Natural killer cell (primary cell): ENCODE results near the gene VCAN. TPM values are rescaled to one million over a fixed set of nuclear protein-coding genes. Genes with fewer than 3 reads are reported as not detected.

ENCODE experiments used
- ATAC-seq, 3 donors: fragments of 150-1000 bp in 2 of 3; fragments of 200-7000 bp in 1 of 3; cut with Tn5 transposase; 1 replicate in 1 of 3; 2 replicates in 2 of 3; pipeline ENCODE4 v1.10.0; 2021; ENCODE audit warnings: mild to moderate bottlenecking in 2 of 3, moderate library complexity in 2 of 3
- DNase-seq, 2 donors: peaks; one replicate each; pipeline versions ENCODE4 v3.0.0 to v3.0.0-alpha.2; 2013 to 2021; ENCODE audit warnings: mixed read lengths in 1 of 2
- H3K27ac ChIP-seq: one replicate; pipeline ENCODE4 v1.5.1; 2013; ENCODE audit warnings: mild to moderate bottlenecking, low read length
- H3K27me3 ChIP-seq: one replicate; pipeline ENCODE4 v1.6.1; 2013; ENCODE audit warnings: low read length; ENCODE audit not compliant: control insufficient read depth, insufficient read depth
- H3K36me3 ChIP-seq: one replicate; pipeline ENCODE4 v1.6.1; 2013; ENCODE audit warnings: low read length; ENCODE audit not compliant: control insufficient read depth, insufficient read depth
- H3K4me1 ChIP-seq: one replicate; pipeline ENCODE4 v1.6.1; 2013; ENCODE audit warnings: low read length; ENCODE audit not compliant: control insufficient read depth, insufficient read depth
- H3K4me3 ChIP-seq: one replicate; pipeline ENCODE4 v1.5.1; 2013; ENCODE audit warnings: low read length
- H3K9me3 ChIP-seq: one replicate; pipeline ENCODE4 v1.6.1; 2013; ENCODE audit warnings: low read length; ENCODE audit not compliant: control insufficient read depth, insufficient read depth
- H3K27ac Mint-ChIP-seq, 2 donors: one replicate each; pipeline ENCODE4 v1.8.0; 2022; ENCODE audit warnings: mild to moderate bottlenecking in 2 of 2, mixed read lengths in 2 of 2, moderate library complexity in 1 of 2
- H3K27me3 Mint-ChIP-seq, 2 donors: one replicate each; pipeline ENCODE4 v1.8.0; 2022; ENCODE audit warnings: low read depth in 2 of 2, mixed read lengths in 2 of 2
- H3K36me3 Mint-ChIP-seq: one replicate; pipeline ENCODE4 v1.8.0; 2022; ENCODE audit warnings: mixed read lengths
- H3K4me1 Mint-ChIP-seq, 2 donors: one replicate each; pipeline ENCODE4 v1.8.0; 2022; ENCODE audit warnings: mixed read lengths in 2 of 2
- H3K4me3 Mint-ChIP-seq: one replicate; pipeline ENCODE4 v1.8.0; 2022; ENCODE audit warnings: mild to moderate bottlenecking, moderate library complexity, mixed read lengths
- H3K9me3 Mint-ChIP-seq, 2 donors: one replicate each; pipeline ENCODE4 v1.8.0; 2022; ENCODE audit warnings: mixed read lengths in 2 of 2
- WGBS: methylation state at CpG from one replicate; pipeline ENCODE4 v1.1.7; 2013; ENCODE audit warnings: missing lambda C conversion rate; ENCODE audit not compliant: insufficient coverage; 5-methylcytosine and 5-hydroxymethylcytosine counted together
- intact Hi-C: fragments of 100-400 bp; cut with micrococcal nuclease; formaldehyde crosslinking; loops from one replicate; pipeline ENCODE4 v1.14.2; 2022
- total RNA-seq, 4 donors: library from RNA; stranded (reverse); fragments of 120-200 nt in 1 of 4; gene quantifications; one replicate each; pipeline versions ENCODE4 v1.2.3 to v1.2.4, GENCODE V29; 2013 to 2022
- TF ChIP-seq, protein P1 (sequence below): fragments of 200-600 bp; IDR thresholded peaks from one replicate; pipeline ENCODE4 v1.8.0; 2022; ENCODE audit warnings: antibody characterized with exemption

VCAN gene
- total RNA-seq, 3 donors from 2014 or later (not counting 1 experiment from before 2014, with no cell fraction given) = 2.3 to 60.1 (median 28.4) TPM

DNA sequence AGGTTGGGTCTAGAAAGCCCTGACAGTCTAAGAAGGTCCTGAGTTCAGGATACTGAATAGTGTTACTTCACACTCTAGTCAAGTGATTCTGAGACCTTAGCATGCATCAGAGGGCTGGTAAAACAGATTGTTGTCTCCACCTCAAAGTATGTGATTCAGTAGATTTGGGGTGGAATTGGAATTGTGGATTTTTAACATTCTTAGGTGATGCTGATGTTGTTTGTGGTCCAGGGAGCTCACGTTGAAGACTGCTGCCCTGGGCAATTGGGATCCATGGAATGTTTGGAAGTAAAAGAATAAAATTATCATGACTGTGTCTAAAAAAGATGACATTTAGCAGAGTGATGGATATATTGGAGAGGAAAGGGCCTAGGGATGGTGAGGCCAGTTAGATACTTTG lies 75.6 kb downstream of the VCAN start:
- intact Hi-C loops = no loop called here
- H3K36me3 Mint-ChIP-seq = no peaks in the 10 kb centered on the region
- no peaks in the 10 kb centered on the region for H3K4me1 Mint-ChIP-seq
- no peak overlapping the region for H3K27ac ChIP-seq
- H3K27ac Mint-ChIP-seq = no peak overlapping the region
- H3K4me3 ChIP-seq = no peak overlapping the region
- H3K4me3 Mint-ChIP-seq = no peak overlapping the region
- no peaks in the 10 kb centered on the region for H3K4me1 ChIP-seq
- WGBS = 87% methylated on average over 1 of the region's 1 CpG
- H3K9me3 ChIP-seq = no peaks in the 10 kb centered on the region
- ATAC-seq (no peak), DNase-seq (no peak)
- no peaks in the 10 kb centered on the region for H3K27me3 ChIP-seq
- H3K27me3 Mint-ChIP-seq = no peaks in the 10 kb centered on the region
- no peaks in the 10 kb centered on the region for H3K9me3 Mint-ChIP-seq
- no peaks in the 10 kb centered on the region for H3K36me3 ChIP-seq
- TF ChIP-seq, protein P1, sequence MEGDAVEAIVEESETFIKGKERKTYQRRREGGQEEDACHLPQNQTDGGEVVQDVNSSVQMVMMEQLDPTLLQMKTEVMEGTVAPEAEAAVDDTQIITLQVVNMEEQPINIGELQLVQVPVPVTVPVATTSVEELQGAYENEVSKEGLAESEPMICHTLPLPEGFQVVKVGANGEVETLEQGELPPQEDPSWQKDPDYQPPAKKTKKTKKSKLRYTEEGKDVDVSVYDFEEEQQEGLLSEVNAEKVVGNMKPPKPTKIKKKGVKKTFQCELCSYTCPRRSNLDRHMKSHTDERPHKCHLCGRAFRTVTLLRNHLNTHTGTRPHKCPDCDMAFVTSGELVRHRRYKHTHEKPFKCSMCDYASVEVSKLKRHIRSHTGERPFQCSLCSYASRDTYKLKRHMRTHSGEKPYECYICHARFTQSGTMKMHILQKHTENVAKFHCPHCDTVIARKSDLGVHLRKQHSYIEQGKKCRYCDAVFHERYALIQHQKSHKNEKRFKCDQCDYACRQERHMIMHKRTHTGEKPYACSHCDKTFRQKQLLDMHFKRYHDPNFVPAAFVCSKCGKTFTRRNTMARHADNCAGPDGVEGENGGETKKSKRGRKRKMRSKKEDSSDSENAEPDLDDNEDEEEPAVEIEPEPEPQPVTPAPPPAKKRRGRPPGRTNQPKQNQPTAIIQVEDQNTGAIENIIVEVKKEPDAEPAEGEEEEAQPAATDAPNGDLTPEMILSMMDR = no peak

DNA sequence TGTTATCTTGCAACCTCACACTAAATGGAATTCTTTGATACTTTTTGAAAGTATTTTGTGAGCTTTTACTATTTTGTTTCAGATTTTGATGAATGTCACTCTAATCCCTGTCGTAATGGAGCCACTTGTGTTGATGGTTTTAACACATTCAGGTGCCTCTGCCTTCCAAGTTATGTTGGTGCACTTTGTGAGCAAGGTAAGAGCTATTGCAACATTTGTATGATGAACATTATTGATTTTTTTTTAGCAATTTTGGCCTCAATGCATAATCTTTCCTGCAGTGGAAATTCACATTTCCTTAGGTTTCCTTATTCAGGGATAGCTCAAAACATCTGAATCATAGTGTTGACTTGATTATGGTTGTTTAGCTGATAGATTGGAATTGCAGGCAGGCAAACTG lies 76.3 kb downstream of the VCAN start:
- H3K36me3 Mint-ChIP-seq = no peaks in the 10 kb centered on the region
- DNase-seq = no peak
- no peaks in the 10 kb centered on the region for H3K4me1 Mint-ChIP-seq
- ATAC-seq = no peak
- Histone ChIP-seq H3K36me3 (no peaks in the 10 kb centered on the region), H3K4me1 (no peaks in the 10 kb centered on the region), H3K4me3 (no peak overlapping the region), H3K27ac (no peak overlapping the region), H3K27me3 (no peaks in the 10 kb centered on the region), H3K9me3 (no peaks in the 10 kb centered on the region)
- no peak overlapping the region for H3K27ac Mint-ChIP-seq
- H3K9me3 Mint-ChIP-seq = no peaks in the 10 kb centered on the region
- 81% methylated on average over 1 of the region's 1 CpG for WGBS
- H3K27me3 Mint-ChIP-seq = no peaks in the 10 kb centered on the region
- H3K4me3 Mint-ChIP-seq = no peak overlapping the region
- TF ChIP-seq, protein P1 = no peak
- intact Hi-C loops = no loop called here

- intact Hi-C loops = no loop called here
Observed at GRCh38 chr5:83548581-83548980, 77.0 kb downstream of the VCAN start.

DNA sequence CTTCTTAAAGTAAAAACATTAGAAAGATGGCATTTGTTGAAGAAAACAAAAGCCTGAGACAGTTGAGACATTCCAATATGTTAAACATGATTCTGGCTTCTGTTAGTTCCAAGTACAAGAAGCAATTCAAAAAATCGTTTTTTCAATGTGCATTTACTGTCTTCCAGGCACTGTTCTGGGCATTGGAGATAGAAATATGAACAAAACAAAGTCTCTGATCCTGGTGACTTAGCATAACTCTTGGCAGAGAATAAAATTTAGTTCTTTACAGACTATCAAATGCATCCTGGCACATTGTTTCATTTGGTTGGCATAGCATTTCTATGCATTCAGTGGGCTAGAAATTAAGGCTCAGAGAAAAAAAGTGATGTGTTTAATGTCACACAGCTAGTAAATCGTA lies 77.5 kb downstream of the VCAN start:
- no peaks in the 10 kb centered on the region for H3K27me3 ChIP-seq
- no peaks in the 10 kb centered on the region for H3K4me1 Mint-ChIP-seq
- H3K27ac ChIP-seq = no peak overlapping the region
- no peaks in the 10 kb centered on the region for H3K9me3 Mint-ChIP-seq
- TF ChIP-seq, protein P1 = no peak
- ATAC-seq (no peak), DNase-seq (no peak)
- H3K4me3 Mint-ChIP-seq = no peak overlapping the region
- WGBS = 62% methylated on average over 1 of the region's 2 CpGs
- intact Hi-C loops = no loop called here
- no peaks in the 10 kb centered on the region for H3K4me1 ChIP-seq
- no peaks in the 10 kb centered on the region for H3K36me3 Mint-ChIP-seq
- no peaks in the 10 kb centered on the region for H3K36me3 ChIP-seq
- H3K9me3 ChIP-seq = no peaks in the 10 kb centered on the region
- no peak overlapping the region for H3K27ac Mint-ChIP-seq
- H3K27me3 Mint-ChIP-seq = no peaks in the 10 kb centered on the region
- H3K4me3 ChIP-seq = no peak overlapping the region

More at GRCh38 chr5:83548581-83548980, 77.0 kb downstream of the VCAN start:
- WGBS = 93% methylated on average over 4 of the region's 4 CpGs
- no peak overlapping the region for H3K4me3 ChIP-seq
- Mint-ChIP-seq H3K27ac (no peak overlapping the region), H3K36me3 (no peaks in the 10 kb centered on the region), H3K4me1 (no peaks in the 10 kb centered on the region), H3K27me3 (no peaks in the 10 kb centered on the region), H3K9me3 (no peaks in the 10 kb centered on the region), H3K4me3 (no peak overlapping the region)
- no peaks in the 10 kb centered on the region for H3K27me3 ChIP-seq
- no peak overlapping the region for H3K27ac ChIP-seq
- no peaks in the 10 kb centered on the region for H3K9me3 ChIP-seq
- H3K4me1 ChIP-seq = no peaks in the 10 kb centered on the region
- DNase-seq (no peak), ATAC-seq (no peak)
- TF ChIP-seq, protein P1 = no peak
- no peaks in the 10 kb centered on the region for H3K36me3 ChIP-seq
